A549 (cell line): ENCODE results near the gene ELANE. TPM values are rescaled to one million over a fixed set of nuclear protein-coding genes. Genes with fewer than 3 reads are reported as not detected.

Experiments
- ATAC-seq, 2 experiments: fragments of 200-7000 bp in 1 of 2; fragments of >200 bp in 1 of 2; cut with Nextera tagmentation in 1 of 2; cut with Tn5 transposase in 1 of 2; 3 replicates each; pipeline versions ENCODE4 v1.8.0 to v1.9.1; 2018 to 2020; ENCODE audit warnings: mild to moderate bottlenecking in 1 of 2, moderate library complexity in 1 of 2
- CTCF ChIA-PET: fragments of 300-600 bp; sonication (Branson Sonifier 250); formaldehyde crosslinking; extraction: SDS; loops from one replicate; lab custom pipeline; 2021; ENCODE audit warnings: antibody characterized with exemption, inconsistent platforms; lab: Yijun Ruan, JAX
- POLR2A ChIA-PET: fragments of 350-600 bp; formaldehyde crosslinking; extraction: SDS; loops from one replicate; lab custom pipeline; 2021; ENCODE audit warnings: antibody characterized with exemption, inconsistent platforms; lab: Yijun Ruan, JAX
- DNase-seq, 2 experiments: peaks; one replicate each; pipeline versions ENCODE4 v3.0.0 to v3.0.0-alpha.2; 2011 to 2016; ENCODE audit warnings: low read depth in 1 of 2, low spot score in 1 of 2
- FAIRE-seq: peaks from 2 replicates; lab custom pipeline; 2011; peaks lifted over from hg19 to GRCh38; lab: Jason Lieb, UNC
- H3K27ac ChIP-seq, 2 experiments: fragments of >200 bp; sonication (Bioruptor Twin); formaldehyde crosslinking; 3 replicates each; pipeline ENCODE4 v1.5.1; 2016 to 2017
- H3K4me1 ChIP-seq: fragments of >200 bp; sonication (Bioruptor Twin); formaldehyde crosslinking; 3 replicates; pipeline ENCODE4 v1.6.1; 2016
- H3K4me2 ChIP-seq: fragments of >200 bp; sonication (Bioruptor Twin); formaldehyde crosslinking; 3 replicates; pipeline ENCODE4 v1.6.1; 2016
- H3K4me3 ChIP-seq: fragments of >200 bp; sonication (Bioruptor Twin); formaldehyde crosslinking; 3 replicates; pipeline ENCODE4 v1.5.1; 2016
- H3K9me3 ChIP-seq: fragments of >200 bp; sonication (Bioruptor Twin); formaldehyde crosslinking; 3 replicates; pipeline ENCODE4 v1.6.1; 2016
- CEBPB ChIP-seq, 2 experiments: fragments of >200 bp in 1 of 2; sonication (Bioruptor Twin) in 1 of 2; formaldehyde crosslinking in 1 of 2; IDR thresholded peaks; 2 replicates each; pipeline ENCODE4 v1.6.1; 2012 to 2016
- CHD2 ChIP-seq: fragments of 150-350 bp; IDR thresholded peaks from 2 replicates; pipeline ENCODE4 v1.6.1; 2014; ENCODE audit warnings: low read length; ENCODE audit not compliant: partially characterized antibody
- EHF ChIP-seq: fragments of 250-450 bp; sonication (Bioruptor Pico); IDR thresholded peaks from 2 replicates; pipeline ENCODE4 v1.5.0; 2020; ENCODE audit warnings: mild to moderate bottlenecking
- EP300 ChIP-seq, 2 experiments: fragments of >200 bp; sonication (Bioruptor Twin); formaldehyde crosslinking; IDR thresholded peaks; 2 replicates in 1 of 2; 3 replicates in 1 of 2; pipeline ENCODE4 v1.6.1; 2016 to 2017
- GATA3 ChIP-seq: IDR thresholded peaks from 2 replicates; pipeline ENCODE4 v1.6.1; 2012; ENCODE audit warnings: borderline replicate concordance
- HEYL ChIP-seq: fragments of 250-450 bp; sonication (Bioruptor Pico); IDR thresholded peaks from 2 replicates; pipeline ENCODE4 v1.8.0; 2021; ENCODE audit warnings: mild to moderate bottlenecking, moderate library complexity
- HOXA7 ChIP-seq: fragments of 250-450 bp; sonication (Bioruptor Pico); IDR thresholded peaks from 2 replicates; pipeline ENCODE4 v1.5.0; 2020; ENCODE audit warnings: mild to moderate bottlenecking, moderate library complexity
- HOXB13 ChIP-seq: fragments of 250-450 bp; sonication (Bioruptor Pico); IDR thresholded peaks from 2 replicates; pipeline ENCODE4 v1.5.0; 2020; ENCODE audit warnings: low read depth, mild to moderate bottlenecking, moderate library complexity
- JUNB ChIP-seq: fragments of >200 bp; sonication (Bioruptor Twin); formaldehyde crosslinking; IDR thresholded peaks from 2 replicates; pipeline ENCODE4 v1.6.1; 2016
- KDM1A ChIP-seq: fragments of 200-600 bp; sonication (generic); IDR thresholded peaks from 2 replicates; pipeline ENCODE4 v1.6.1; 2016; ENCODE audit warnings: low read depth, mild to moderate bottlenecking
- KDM5A ChIP-seq: fragments of 200-600 bp; sonication (generic); IDR thresholded peaks from 2 replicates; pipeline ENCODE4 v1.6.1; 2016; ENCODE audit warnings: antibody characterized with exemption, mild to moderate bottlenecking
- MAFK ChIP-seq: fragments of 450-650 bp; IDR thresholded peaks from 2 replicates; pipeline ENCODE4 v1.6.1; 2014; ENCODE audit not compliant: partially characterized antibody
- NPAS2 ChIP-seq: fragments of 250-450 bp; sonication (Bioruptor Pico); IDR thresholded peaks from 2 replicates; pipeline ENCODE4 v1.8.0; 2022; ENCODE audit warnings: mild to moderate bottlenecking, moderate library complexity, borderline replicate concordance
- PHF8 ChIP-seq: fragments of 200-600 bp; sonication (generic); IDR thresholded peaks from 2 replicates; pipeline ENCODE4 v1.6.1; 2016; ENCODE audit warnings: low read depth, mild to moderate bottlenecking, antibody characterized with exemption, moderate library complexity, borderline replicate concordance
- POLR2A ChIP-seq: IDR thresholded peaks from 2 replicates; pipeline ENCODE4 v1.6.1; 2012; ENCODE audit warnings: mild to moderate bottlenecking, low read length
- RAD21 ChIP-seq, 2 experiments: fragments of >200 bp in 1 of 2; sonication (Bioruptor Twin) in 1 of 2; formaldehyde crosslinking in 1 of 2; IDR thresholded peaks in 1 of 2; conservative IDR thresholded peaks in 1 of 2; 2 replicates in 1 of 2; 3 replicates in 1 of 2; pipeline ENCODE4 v1.6.1; 2012 to 2018; ENCODE audit warnings: inconsistent platforms in 1 of 2
- RARB ChIP-seq: fragments of 250-450 bp; sonication (Bioruptor Pico); IDR thresholded peaks from 2 replicates; pipeline ENCODE4 v1.8.0; 2021; ENCODE audit warnings: mild to moderate bottlenecking, moderate library complexity
- RCOR1 ChIP-seq: fragments of 150-350 bp; IDR thresholded peaks from 2 replicates; pipeline ENCODE4 v1.6.1; 2014; ENCODE audit warnings: antibody characterized with exemption, low read length, low read depth
- RFX5 ChIP-seq: fragments of 450-650 bp; IDR thresholded peaks from 2 replicates; pipeline ENCODE4 v1.7.1; 2014; ENCODE audit warnings: antibody characterized with exemption, mild to moderate bottlenecking, moderate library complexity
- SMC3 ChIP-seq: fragments of >200 bp; sonication (Bioruptor Twin); formaldehyde crosslinking; IDR thresholded peaks from 3 replicates; pipeline ENCODE4 v1.6.1; 2018; ENCODE audit warnings: inconsistent platforms
- TFCP2L1 ChIP-seq: fragments of 250-450 bp; sonication (Bioruptor Pico); IDR thresholded peaks from 2 replicates; pipeline ENCODE4 v1.5.0; 2021; ENCODE audit warnings: mild to moderate bottlenecking
- TP53 ChIP-seq: fragments of 250-450 bp; sonication (Bioruptor Pico); IDR thresholded peaks from 2 replicates; pipeline ENCODE4 v1.5.0; 2021; ENCODE audit warnings: mild to moderate bottlenecking, moderate library complexity
- WGBS: methylation state at CpG from one replicate; pipeline ENCODE4 v1.1.6; 2017; ENCODE audit errors: missing lambda C conversion rate; 5-methylcytosine and 5-hydroxymethylcytosine counted together
- polyA plus RNA-seq, 4 experiments: library from polyadenylated mRNA; depleted of rRNA in 3 of 4; stranded (reverse); fragments of >200 nt; fragmentation: RNase III in 1 of 4; extraction: RNeasy Plus Mini Kit Qiagen cat#74134 plus additional on column Dnase treatment in 1 of 4; gene quantifications; 2 replicates in 3 of 4; 3 replicates in 1 of 4; pipeline ENCODE4 v1.2.3, GENCODE V29; 2011 to 2017
- TF ChIP-seq, protein P1 (sequence below): fragments of >200 bp; sonication (Bioruptor Twin); formaldehyde crosslinking; IDR thresholded peaks from 3 replicates; pipeline ENCODE4 v1.5.1; 2016
- TF ChIP-seq, protein P2 (sequence below): IDR thresholded peaks from 2 replicates; pipeline ENCODE4 v1.6.1; 2012; ENCODE audit warnings: low read depth, borderline replicate concordance
- TF ChIP-seq, protein P3 (sequence below): fragments of 250-450 bp; sonication (Bioruptor Pico); IDR thresholded peaks from 2 replicates; pipeline ENCODE4 v1.5.0; 2020; ENCODE audit warnings: low read depth, mild to moderate bottlenecking, moderate library complexity
- TF ChIP-seq, protein P4 (sequence below): IDR thresholded peaks from 2 replicates; pipeline ENCODE4 v1.6.1; 2012

ELANE gene
- polyA plus RNA-seq, 2 of the 4 experiments (the other 2 are of a cell fraction): 0.15 to 0.35 TPM

DNA sequence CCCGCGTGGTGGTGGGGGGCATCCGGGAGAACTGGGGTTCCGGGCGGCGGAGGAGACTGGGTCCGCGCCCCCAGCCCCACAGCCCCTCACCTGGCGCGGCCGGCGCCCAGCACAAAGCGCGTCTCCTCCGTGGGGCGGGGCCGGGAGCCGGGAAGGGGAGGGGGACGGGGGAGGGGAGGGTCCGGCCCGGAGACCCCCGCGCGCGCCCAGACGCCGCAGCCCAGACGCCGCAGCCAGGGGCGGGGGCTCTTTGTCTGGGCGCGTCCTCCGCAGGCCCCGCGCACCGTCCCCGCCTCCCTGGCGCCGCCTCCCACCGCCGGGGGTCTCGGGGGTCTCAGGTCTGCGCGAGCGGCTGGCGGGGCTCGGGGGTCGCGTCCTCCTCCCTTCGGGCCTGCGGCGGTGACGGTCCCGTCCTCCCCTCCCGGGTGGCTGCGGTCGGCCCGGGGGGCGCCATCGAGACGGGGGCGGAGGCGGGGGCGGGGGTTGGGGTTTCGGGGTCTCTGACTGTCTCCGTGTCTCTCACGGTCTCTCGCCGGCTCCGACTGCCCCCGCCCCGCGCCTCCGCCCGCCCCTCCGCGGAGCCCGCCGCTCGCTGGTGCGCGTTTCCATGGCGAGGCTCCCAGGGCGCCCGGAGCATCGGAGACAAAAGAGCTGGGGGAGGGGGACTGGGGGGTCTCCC, 30.1 kb upstream of the ELANE start, which contains the start of gene PLPPR3:
TSS of gene PLPPR3 (minus strand) at position 131 of the 679 bp plus-strand sequence. CDS start 396 bp downstream, outside the sequence.
- WGBS: no CpG with 5 or more reads among the region's 86 CpGs
- H3K4me2 ChIP-seq: peak within 1 kb of the TSS; percentile 94
- ChIA-PET POLR2A (no interaction called here), CTCF (no interaction called here)
- no peaks in the 10 kb centered on the region for H3K9me3 ChIP-seq
- H3K4me1 ChIP-seq: peaks cover 7% of the 10 kb centered on the region; the same call in 2 of the 3 replicates
- ATAC-seq (peak in 1 of 2 experiments; percentile 36; a peak in 3 of 6 replicates), FAIRE-seq (no peak), DNase-seq (no peak)
- TF ChIP-seq SMC3: no peak
- TF ChIP-seq CHD2: no peak
- TF ChIP-seq, protein P1, sequence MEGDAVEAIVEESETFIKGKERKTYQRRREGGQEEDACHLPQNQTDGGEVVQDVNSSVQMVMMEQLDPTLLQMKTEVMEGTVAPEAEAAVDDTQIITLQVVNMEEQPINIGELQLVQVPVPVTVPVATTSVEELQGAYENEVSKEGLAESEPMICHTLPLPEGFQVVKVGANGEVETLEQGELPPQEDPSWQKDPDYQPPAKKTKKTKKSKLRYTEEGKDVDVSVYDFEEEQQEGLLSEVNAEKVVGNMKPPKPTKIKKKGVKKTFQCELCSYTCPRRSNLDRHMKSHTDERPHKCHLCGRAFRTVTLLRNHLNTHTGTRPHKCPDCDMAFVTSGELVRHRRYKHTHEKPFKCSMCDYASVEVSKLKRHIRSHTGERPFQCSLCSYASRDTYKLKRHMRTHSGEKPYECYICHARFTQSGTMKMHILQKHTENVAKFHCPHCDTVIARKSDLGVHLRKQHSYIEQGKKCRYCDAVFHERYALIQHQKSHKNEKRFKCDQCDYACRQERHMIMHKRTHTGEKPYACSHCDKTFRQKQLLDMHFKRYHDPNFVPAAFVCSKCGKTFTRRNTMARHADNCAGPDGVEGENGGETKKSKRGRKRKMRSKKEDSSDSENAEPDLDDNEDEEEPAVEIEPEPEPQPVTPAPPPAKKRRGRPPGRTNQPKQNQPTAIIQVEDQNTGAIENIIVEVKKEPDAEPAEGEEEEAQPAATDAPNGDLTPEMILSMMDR: no peak
- TF ChIP-seq KDM1A: no peak
- TF ChIP-seq TFCP2L1 (CRISPR knock-in tag): no peak
- TF ChIP-seq, protein P2, sequence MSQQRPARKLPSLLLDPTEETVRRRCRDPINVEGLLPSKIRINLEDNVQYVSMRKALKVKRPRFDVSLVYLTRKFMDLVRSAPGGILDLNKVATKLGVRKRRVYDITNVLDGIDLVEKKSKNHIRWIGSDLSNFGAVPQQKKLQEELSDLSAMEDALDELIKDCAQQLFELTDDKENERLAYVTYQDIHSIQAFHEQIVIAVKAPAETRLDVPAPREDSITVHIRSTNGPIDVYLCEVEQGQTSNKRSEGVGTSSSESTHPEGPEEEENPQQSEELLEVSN: no peak
- no peak for TF ChIP-seq NPAS2
- TF ChIP-seq HEYL (CRISPR knock-in tag): no peak
- no peak for TF ChIP-seq JUNB
- TF ChIP-seq PHF8: no peak
- no peak for TF ChIP-seq MAFK
- TF ChIP-seq HOXA7 (CRISPR knock-in tag): no peak
- no peak for TF ChIP-seq CEBPB (IDR thresholded peaks at IDR 0.05)
- TF ChIP-seq, protein P3, sequence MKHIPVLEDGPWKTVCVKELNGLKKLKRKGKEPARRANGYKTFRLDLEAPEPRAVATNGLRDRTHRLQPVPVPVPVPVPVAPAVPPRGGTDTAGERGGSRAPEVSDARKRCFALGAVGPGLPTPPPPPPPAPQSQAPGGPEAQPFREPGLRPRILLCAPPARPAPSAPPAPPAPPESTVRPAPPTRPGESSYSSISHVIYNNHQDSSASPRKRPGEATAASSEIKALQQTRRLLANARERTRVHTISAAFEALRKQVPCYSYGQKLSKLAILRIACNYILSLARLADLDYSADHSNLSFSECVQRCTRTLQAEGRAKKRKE (CRISPR knock-in tag): no peak
- TF ChIP-seq POLR2A: no peak
- TF ChIP-seq RFX5: no peak
- no peak for TF ChIP-seq RARB (CRISPR knock-in tag)
- TF ChIP-seq KDM5A: no peak
- H3K27ac ChIP-seq: peak within 1 kb of the TSS; percentile 78 to 88
- peak within 1 kb of the TSS; percentile 73 for H3K4me3 ChIP-seq

DNA sequence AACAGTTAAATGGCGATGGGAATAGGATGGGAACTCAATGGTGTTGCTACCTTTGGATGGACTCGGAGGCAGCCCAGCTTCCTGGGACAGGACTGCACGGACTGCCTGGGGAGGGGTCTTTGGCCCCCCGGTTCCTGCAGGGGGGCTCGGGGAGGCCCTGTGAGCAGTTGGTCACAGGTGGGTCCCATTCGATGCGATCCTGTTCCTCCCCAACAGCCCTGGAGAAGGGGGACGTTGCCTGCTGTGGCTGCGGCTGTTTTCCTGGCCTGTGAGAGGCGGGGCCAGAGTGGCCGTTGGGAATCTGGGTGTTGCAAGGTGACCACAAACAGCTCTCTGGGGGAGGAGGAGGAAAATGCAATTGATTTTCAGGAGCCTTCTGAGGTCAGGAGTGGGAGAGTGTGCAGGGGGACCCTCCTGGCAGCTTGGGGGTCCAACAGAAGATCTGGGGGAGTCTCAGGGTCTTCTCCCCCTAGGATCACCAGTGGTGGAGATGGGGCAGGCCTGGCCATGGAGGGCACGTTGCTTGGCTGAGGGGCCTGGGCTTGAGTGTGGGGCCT, 28.5 kb upstream of the ELANE start:
- TF ChIP-seq EHF: no peak
- TF ChIP-seq TP53 (CRISPR knock-in tag): no peak
- TF ChIP-seq GATA3: no peak
- TF ChIP-seq, protein P4, sequence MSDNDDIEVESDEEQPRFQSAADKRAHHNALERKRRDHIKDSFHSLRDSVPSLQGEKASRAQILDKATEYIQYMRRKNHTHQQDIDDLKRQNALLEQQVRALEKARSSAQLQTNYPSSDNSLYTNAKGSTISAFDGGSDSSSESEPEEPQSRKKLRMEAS: no peak
- no peak for TF ChIP-seq RFX5
- no peak for TF ChIP-seq RCOR1
- no peak for TF ChIP-seq CHD2
- TF ChIP-seq EP300 (IDR thresholded peaks at IDR 0.05): no peak
- no peak for TF ChIP-seq RAD21 (conservative IDR thresholded peaks at IDR 0.05 in 1 of 2, IDR thresholded peaks at IDR 0.05 in 1 of 2)
- TF ChIP-seq CEBPB (IDR thresholded peaks at IDR 0.05): no peak
- no peak for TF ChIP-seq HOXB13
- H3K4me1 ChIP-seq: peaks cover 7% of the 10 kb centered on the region; the same call in 2 of the 3 replicates
- FAIRE-seq (no peak), DNase-seq (no peak), ATAC-seq (peak in 1 of 2 experiments; percentile 49; a peak in 4 of 6 replicates)
- ChIA-PET POLR2A (interaction anchor here (0.6 kb wide), 1 partner anchor 14 kb away, joined by 4 read pairs; no protein-coding TSS in a partner anchor), CTCF (no interaction called here)
- WGBS: 59% methylated on average over 8 of the region's 12 CpGs
- H3K9me3 ChIP-seq: no peaks in the 10 kb centered on the region
- H3K27ac ChIP-seq: peak overlapping the region in 1 of 2 experiments; percentile 58; a peak in 1 of 6 replicates
- no peak overlapping the region for H3K4me3 ChIP-seq
- H3K4me2 ChIP-seq: peak overlapping the region; percentile 39; the same call in 2 of the 3 replicates
